SU-DHL-6 (cell line): ENCODE data around the gene ALG3.

Source experiments
- H2AFZ ChIP-seq: fragments of 200-600 bp; sonication (generic); 2 replicates; pipeline ENCODE4 v1.6.1; 2014; ENCODE audit warnings: low read depth, mild to moderate bottlenecking, moderate library complexity, mixed read lengths, antibody characterized with exemption, low read length; ENCODE audit not compliant: severe bottlenecking
- H3F3A ChIP-seq: fragments of 200-600 bp; shearing (Covaris generic); 2 replicates; pipeline ENCODE4 v1.6.0; 2016; ENCODE audit warnings: antibody characterized with exemption, mild to moderate bottlenecking; ENCODE audit not compliant: insufficient read depth
- H3K27ac ChIP-seq: fragments of 200-600 bp; sonication (generic); 2 replicates; pipeline ENCODE4 v1.5.1; 2016; ENCODE audit warnings: low read depth, mild to moderate bottlenecking, low read length, moderate library complexity, mixed read lengths
- H3K27me3 ChIP-seq: fragments of 200-600 bp; sonication (generic), shearing (Covaris generic); 2 replicates; pipeline ENCODE4 v1.6.0; 2014; ENCODE audit warnings: mild to moderate bottlenecking, low read length
- H3K36me3 ChIP-seq: fragments of 200-600 bp; sonication (generic); 2 replicates; pipeline ENCODE4 v1.6.1; 2014; ENCODE audit warnings: mild to moderate bottlenecking, low read length, mixed read lengths
- H3K4me2 ChIP-seq: fragments of 300-600, 200-600 bp; shearing (Covaris generic), sonication (generic); 2 replicates; pipeline ENCODE4 v1.6.0; 2014; ENCODE audit warnings: low read length, low read depth, mild to moderate bottlenecking; ENCODE audit not compliant: poor library complexity, severe bottlenecking
- H3K4me3 ChIP-seq: fragments of 200-600 bp; sonication (generic); 2 replicates; pipeline ENCODE4 v1.5.1; 2014; ENCODE audit warnings: antibody characterized with exemption, low read length, mild to moderate bottlenecking, mixed read lengths; ENCODE audit not compliant: insufficient read depth, poor library complexity, severe bottlenecking
- H3K79me2 ChIP-seq: fragments of 200-600 bp; sonication (generic); 2 replicates; pipeline ENCODE4 v1.6.1; 2014; ENCODE audit warnings: mild to moderate bottlenecking, low read length, moderate library complexity; ENCODE audit not compliant: insufficient read depth
- H3K9ac ChIP-seq: fragments of 200-600 bp; sonication (generic); 2 replicates; pipeline ENCODE4 v1.7.0; 2014; ENCODE audit warnings: mild to moderate bottlenecking, low read length
- H3K9me2 ChIP-seq: fragments of 200-600 bp; sonication (generic); replicated peaks from 2 replicates; pipeline ENCODE4 v1.6.1; 2014; ENCODE audit warnings: low read length; ENCODE audit not compliant: insufficient read depth
- H3K9me3 ChIP-seq: fragments of 200-600 bp; sonication (generic); 2 replicates; pipeline ENCODE4 v1.6.1; 2014; ENCODE audit warnings: low read length, mixed read lengths; ENCODE audit not compliant: insufficient read depth
- H4K20me1 ChIP-seq: fragments of 200-600 bp; sonication (generic); 2 replicates; pipeline ENCODE4 v1.6.1; 2014; ENCODE audit warnings: low read depth, mild to moderate bottlenecking, antibody characterized with exemption, low read length, moderate library complexity, mixed read lengths
- CTCF ChIP-seq: fragments of 200-600 bp; sonication (generic); IDR thresholded peaks from one replicate; pipeline ENCODE4 v1.5.1; 2017; ENCODE audit warnings: antibody characterized with exemption, mild to moderate bottlenecking, low read length, moderate library complexity; ENCODE audit not compliant: insufficient read depth, poor library complexity, severe bottlenecking
- EZH2phosphoT487 ChIP-seq: fragments of 200-600 bp; sonication (generic), shearing (Covaris generic); conservative IDR thresholded peaks from 2 replicates; pipeline ENCODE4 v1.6.1; 2018; ENCODE audit warnings: mild to moderate bottlenecking, antibody characterized with exemption, low read length, moderate library complexity, mixed read lengths

ALG3 gene

DNA sequence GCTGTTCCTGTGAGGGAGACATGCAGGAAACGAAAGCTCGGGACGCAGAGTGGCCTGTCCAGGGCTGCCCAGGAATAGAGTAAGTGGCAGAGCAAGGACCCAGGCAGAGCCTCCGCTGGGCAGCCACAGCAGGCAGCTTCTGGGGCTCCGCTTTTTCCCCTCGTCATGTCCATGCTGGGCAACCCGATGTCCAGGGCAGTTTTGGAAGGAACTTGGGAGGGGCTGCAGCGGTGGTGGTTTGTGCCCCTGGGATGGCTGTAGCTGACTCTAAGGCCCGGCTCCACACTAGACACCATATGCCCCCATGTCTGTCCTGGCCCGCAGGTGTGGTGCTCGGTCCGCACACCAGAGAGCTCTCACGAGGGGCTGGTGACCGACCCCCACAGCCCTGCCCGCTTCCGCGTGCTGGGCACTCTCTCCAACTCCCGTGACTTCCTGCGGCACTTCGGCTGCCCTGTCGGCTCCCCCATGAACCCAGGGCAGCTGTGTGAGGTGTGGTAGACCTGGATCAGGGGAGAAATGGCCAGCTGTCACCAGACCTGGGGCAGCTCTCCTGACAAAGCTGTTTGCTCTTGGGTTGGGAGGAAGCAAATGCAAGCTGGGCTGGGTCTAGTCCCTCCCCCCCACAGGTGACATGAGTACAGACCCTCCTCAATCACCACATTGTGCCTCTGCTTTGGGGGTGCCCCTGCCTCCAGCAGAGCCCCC lies 43.1 kb upstream of the ALG3 start:
- Histone ChIP-seq H3K27me3 (no peaks in the 10 kb centered on the region), H3K4me3 (no peak overlapping the region), H3K36me3 (no peaks in the 10 kb centered on the region), H3K4me2 (no peak overlapping the region), H3K27ac (no peak overlapping the region), H3F3A (no peaks in the 10 kb centered on the region), H3K9ac (no peak overlapping the region), H3K9me3 (no peaks in the 10 kb centered on the region), H3K9me2 (no peaks in the 10 kb centered on the region), H3K79me2 (no peaks in the 10 kb centered on the region), H4K20me1 (no peaks in the 10 kb centered on the region), H2AFZ (no peak overlapping the region)
- TF ChIP-seq EZH2phosphoT487, result no peak
- TF ChIP-seq CTCF, result no peak

- no peak overlapping the region for H3K4me3 ChIP-seq
- H4K20me1 ChIP-seq, result no peaks in the 10 kb centered on the region
- no peaks in the 10 kb centered on the region for H3K79me2 ChIP-seq
- H3K27me3 ChIP-seq, result no peaks in the 10 kb centered on the region
- no peaks in the 10 kb centered on the region for H3F3A ChIP-seq
- no peak overlapping the region for H2AFZ ChIP-seq
- no peaks in the 10 kb centered on the region for H3K9me2 ChIP-seq
- H3K36me3 ChIP-seq, result no peaks in the 10 kb centered on the region
- no peak overlapping the region for H3K4me2 ChIP-seq
- H3K27ac ChIP-seq, result no peak overlapping the region
- no peak for TF ChIP-seq CTCF
- no peak for TF ChIP-seq EZH2phosphoT487
- no peaks in the 10 kb centered on the region for H3K9me3 ChIP-seq
- no peak overlapping the region for H3K9ac ChIP-seq
Measured at GRCh38 chr3:184291044-184291737, 42.4 kb upstream of the ALG3 start.

- H4K20me1 ChIP-seq, result no peaks in the 10 kb centered on the region
- H3K27me3 ChIP-seq, result no peaks in the 10 kb centered on the region
- H3F3A ChIP-seq, result no peaks in the 10 kb centered on the region
- TF ChIP-seq EZH2phosphoT487 (no peak), CTCF (no peak)
- H3K27ac ChIP-seq, result no peak overlapping the region
- H3K79me2 ChIP-seq, result no peaks in the 10 kb centered on the region
- no peaks in the 10 kb centered on the region for H3K36me3 ChIP-seq
- H3K9me3 ChIP-seq, result no peaks in the 10 kb centered on the region
- no peak overlapping the region for H3K4me2 ChIP-seq
- H3K4me3 ChIP-seq, result no peak overlapping the region
- no peak overlapping the region for H2AFZ ChIP-seq
- H3K9me2 ChIP-seq, result no peaks in the 10 kb centered on the region
- no peak overlapping the region for H3K9ac ChIP-seq
Measured at GRCh38 chr3:184290331-184290730, 41.6 kb upstream of the ALG3 start.
